IPS-18a (cell line): ENCODE results near the gene KLHL22.
A peak's percentile ranks its signal among the peaks of the same experiment; 100 is the strongest.
"Not testable (repeated sequence)": the region's sequence is repeated elsewhere in the genome, so short reads cannot be mapped to it uniquely, and the experiment has no call there.

Source experiments
- H3K27ac ChIP-seq: one replicate; pipeline ENCODE4 v1.5.1; 2013; ENCODE audit warnings: low read length
- H3K27me3 ChIP-seq: one replicate; pipeline ENCODE4 v1.6.1; 2013; ENCODE audit warnings: mild to moderate bottlenecking, low read length; ENCODE audit not compliant: control insufficient read depth, insufficient read depth
- H3K36me3 ChIP-seq: one replicate; pipeline ENCODE4 v1.6.1; 2013; ENCODE audit warnings: low read depth, low read length; ENCODE audit not compliant: control insufficient read depth
- H3K4me1 ChIP-seq: one replicate; pipeline ENCODE4 v1.6.1; 2013; ENCODE audit warnings: low read depth, low read length; ENCODE audit not compliant: control insufficient read depth
- H3K4me3 ChIP-seq: one replicate; pipeline ENCODE4 v1.5.1; 2013; ENCODE audit warnings: low read length
- H3K9ac ChIP-seq: one replicate; pipeline ENCODE4 v1.6.1; 2013; ENCODE audit warnings: mild to moderate bottlenecking, low read length, moderate library complexity
- H3K9me3 ChIP-seq: one replicate; pipeline ENCODE4 v1.6.1; 2013; ENCODE audit warnings: low read depth, low read length; ENCODE audit not compliant: control insufficient read depth

The KLHL22 gene

GRCh38 chr22:20393705-20394476 lies 101.7 kb downstream of the KLHL22 start, which contains the start of gene ZNF74:
TSS of gene ZNF74 (plus strand) at chr22:20394151. CDS start at chr22:20394629, 478 bp downstream.
- peaks cover 14% of the 10 kb centered on the region for H3K4me1 ChIP-seq
- peak within 1 kb of the TSS; percentile 87 for H3K4me3 ChIP-seq
- peak within 1 kb of the TSS; percentile 90 for H3K9ac ChIP-seq
- H3K27me3 ChIP-seq = no peaks in the 10 kb centered on the region
- H3K36me3 ChIP-seq = no peaks in the 10 kb centered on the region
- no peaks in the 10 kb centered on the region for H3K9me3 ChIP-seq
- H3K27ac ChIP-seq = peak within 1 kb of the TSS; percentile 16

GRCh38 chr22:20392983-20393704 lies 102.5 kb downstream of the KLHL22 start:
- H3K27me3 ChIP-seq = no peaks in the 10 kb centered on the region
- no peaks in the 10 kb centered on the region for H3K9me3 ChIP-seq
- no peaks in the 10 kb centered on the region for H3K36me3 ChIP-seq
- H3K27ac ChIP-seq = no peak overlapping the region
- H3K4me1 ChIP-seq = peaks cover 14% of the 10 kb centered on the region
- H3K9ac ChIP-seq = peak overlapping the region; percentile 90
- peak overlapping the region; percentile 87 for H3K4me3 ChIP-seq

- not testable (repeated sequence) for H3K27me3 ChIP-seq, H3K36me3 ChIP-seq, H3K4me3 ChIP-seq, H3K9me3 ChIP-seq, H3K9ac ChIP-seq, H3K27ac ChIP-seq
- peaks cover 14% of the 10 kb centered on the region for H3K4me1 ChIP-seq
Observed at GRCh38 chr22:20392365-20392881, 103.2 kb downstream of the KLHL22 start.
